Hindlimb muscle (tissue), 1 donor: Measurements from ENCODE around the gene FAXC. TPM values are rescaled to one million over a fixed set of nuclear protein-coding genes. Genes with fewer than 3 reads are reported as not detected.
"Not testable (repeated sequence)": the region's sequence is repeated elsewhere in the genome, so short reads cannot be mapped to it uniquely, and the experiment has no call there.

Experiments
- DNase-seq: peaks from one replicate; pipeline ENCODE4 v3.0.0-alpha.2; 2013
- polyA plus RNA-seq: library from polyadenylated mRNA; unstranded; fragments of 120-200 nt; gene quantifications from one replicate; pipeline ENCODE4 v1.2.1, GENCODE V29; 2013; ENCODE audit not compliant: insufficient read length

Gene FAXC
- polyA plus RNA-seq, 1 donor = 0.96 TPM

GRCh38 chr6:99338188-99338587 is 11.3 kb downstream of the FAXC start:
- no peak for DNase-seq

GRCh38 chr6:99335298-99335697 is 14.2 kb downstream of the FAXC start:
- DNase-seq = not testable (repeated sequence)

GRCh38 chr6:99334526-99335127 is 14.8 kb downstream of the FAXC start:
- DNase-seq = no peak

- DNase-seq = no peak
Observed at GRCh38 chr6:99333068-99333467, 16.4 kb downstream of the FAXC start.

GRCh38 chr6:99331531-99331930 is 17.9 kb downstream of the FAXC start:
- no peak for DNase-seq

- DNase-seq = peak; percentile 47
Observed at GRCh38 chr6:99330159-99330558, 19.3 kb downstream of the FAXC start.

GRCh38 chr6:99324996-99325395 is 24.5 kb downstream of the FAXC start:
- no peak for DNase-seq

- DNase-seq = no peak
Observed at GRCh38 chr6:99318566-99318965, 30.9 kb downstream of the FAXC start.

- DNase-seq = no peak
Observed at GRCh38 chr6:99312354-99312753, 37.1 kb downstream of the FAXC start.

- DNase-seq = no peak
Observed at GRCh38 chr6:99310553-99310952, 38.9 kb downstream of the FAXC start.

- DNase-seq = no peak
Observed at GRCh38 chr6:99309557-99309956, 39.9 kb downstream of the FAXC start.

GRCh38 chr6:99308788-99309187 is 40.7 kb downstream of the FAXC start:
- no peak for DNase-seq

- no peak for DNase-seq
Observed at GRCh38 chr6:99307295-99307907, 42.1 kb downstream of the FAXC start.

- DNase-seq = no peak
Observed at GRCh38 chr6:99306341-99306740, 43.1 kb downstream of the FAXC start.

- no peak for DNase-seq
Observed at GRCh38 chr6:99305021-99305554, 44.4 kb downstream of the FAXC start.

GRCh38 chr6:99297415-99297814 is 52.1 kb downstream of the FAXC start:
- no peak for DNase-seq

- DNase-seq = no peak
Observed at GRCh38 chr6:99297006-99297405, 52.5 kb downstream of the FAXC start.

- DNase-seq = no peak
Observed at GRCh38 chr6:99296261-99296660, 53.2 kb downstream of the FAXC start.

GRCh38 chr6:99295276-99295675 is 54.2 kb downstream of the FAXC start:
- no peak for DNase-seq

GRCh38 chr6:99294786-99295185 is 54.7 kb downstream of the FAXC start:
- DNase-seq = no peak

GRCh38 chr6:99289701-99290100 is 59.8 kb downstream of the FAXC start:
- no peak for DNase-seq

GRCh38 chr6:99288668-99289067 is 60.8 kb downstream of the FAXC start:
- DNase-seq = no peak

- no peak for DNase-seq
Observed at GRCh38 chr6:99287523-99287922, 62.0 kb downstream of the FAXC start.

GRCh38 chr6:99285881-99286280 is 63.6 kb downstream of the FAXC start:
- no peak for DNase-seq
